ENCODE data around the gene RNF44. TPM values are rescaled to one million over a fixed set of nuclear protein-coding genes. Genes with fewer than 3 reads are reported as not detected.

RNF44 gene
- total and polyA plus RNA-seq, 2 donors (not counting 1 experiment from before 2014, with no cell fraction given), result 1.4 to 2.6 TPM

DNA sequence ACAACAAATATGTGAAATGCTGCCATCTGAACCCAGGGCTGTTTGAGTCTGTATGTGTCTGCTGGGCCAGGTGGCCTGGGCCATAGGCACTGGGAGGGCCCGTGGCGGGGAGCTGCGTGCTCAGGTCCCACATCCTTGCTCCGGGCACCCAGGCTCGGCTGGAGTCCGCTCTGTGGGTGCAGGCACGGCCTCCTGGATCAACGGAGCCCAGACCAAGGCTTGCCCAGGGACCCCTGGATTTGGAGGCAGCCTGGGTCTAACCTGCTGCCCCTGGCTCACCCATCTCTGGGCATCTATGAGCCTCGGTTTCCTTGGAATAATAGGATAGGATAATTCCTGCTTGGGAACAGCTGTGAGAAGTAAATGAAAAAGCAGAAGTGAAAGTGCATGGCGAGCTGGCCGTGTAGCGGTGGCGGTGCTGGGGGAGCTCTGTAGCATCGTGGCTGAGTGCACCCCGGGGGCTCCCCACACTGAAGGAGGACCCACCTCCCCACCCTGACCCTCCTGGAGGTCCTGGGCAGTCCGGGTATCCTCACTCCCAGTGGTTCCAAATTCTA is 13.2 kb upstream of the RNF44 start:
- no peaks in the 10 kb centered on the region for H3K27me3 ChIP-seq (ENCODE audit: control insufficient read depth, insufficient read depth, low read length)
- DNase-seq (ENCODE audit: low read depth in 2 of 2), result no peak
- H3K79me2 ChIP-seq (ENCODE audit: control insufficient read depth, insufficient read depth, low read length), result no peaks in the 10 kb centered on the region
- no peak for TF ChIP-seq EZH2 (IDR thresholded peaks at IDR 0.05; ENCODE audit: low read length, missing control alignments)
- TF ChIP-seq, protein P1, sequence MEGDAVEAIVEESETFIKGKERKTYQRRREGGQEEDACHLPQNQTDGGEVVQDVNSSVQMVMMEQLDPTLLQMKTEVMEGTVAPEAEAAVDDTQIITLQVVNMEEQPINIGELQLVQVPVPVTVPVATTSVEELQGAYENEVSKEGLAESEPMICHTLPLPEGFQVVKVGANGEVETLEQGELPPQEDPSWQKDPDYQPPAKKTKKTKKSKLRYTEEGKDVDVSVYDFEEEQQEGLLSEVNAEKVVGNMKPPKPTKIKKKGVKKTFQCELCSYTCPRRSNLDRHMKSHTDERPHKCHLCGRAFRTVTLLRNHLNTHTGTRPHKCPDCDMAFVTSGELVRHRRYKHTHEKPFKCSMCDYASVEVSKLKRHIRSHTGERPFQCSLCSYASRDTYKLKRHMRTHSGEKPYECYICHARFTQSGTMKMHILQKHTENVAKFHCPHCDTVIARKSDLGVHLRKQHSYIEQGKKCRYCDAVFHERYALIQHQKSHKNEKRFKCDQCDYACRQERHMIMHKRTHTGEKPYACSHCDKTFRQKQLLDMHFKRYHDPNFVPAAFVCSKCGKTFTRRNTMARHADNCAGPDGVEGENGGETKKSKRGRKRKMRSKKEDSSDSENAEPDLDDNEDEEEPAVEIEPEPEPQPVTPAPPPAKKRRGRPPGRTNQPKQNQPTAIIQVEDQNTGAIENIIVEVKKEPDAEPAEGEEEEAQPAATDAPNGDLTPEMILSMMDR (conservative IDR thresholded peaks at IDR 0.05 in 1 of 2, IDR thresholded peaks at IDR 0.05 in 1 of 2; ENCODE audit: low read depth in 1 of 2, low read length in 2 of 2), result no peak
- H3K4me3 ChIP-seq (replicated peaks in 1 of 4; ENCODE audit: control extremely low read depth in 1 of 4, insufficient read depth in 1 of 4, low read depth in 3 of 4, low read length in 4 of 4), result no peak overlapping the region
- H2AFZ ChIP-seq (ENCODE audit: low read length), result no peak overlapping the region
- no peaks in the 10 kb centered on the region for H3K4me1 ChIP-seq (ENCODE audit: control insufficient read depth, extremely low read depth, insufficient read depth, low read length)
- no peak overlapping the region for H3K9ac ChIP-seq (ENCODE audit: insufficient read depth, low read length)
- H3K4me2 ChIP-seq (ENCODE audit: extremely low read depth, insufficient read depth, low read length), result peak overlapping the region; percentile 32
- H4K20me1 ChIP-seq (ENCODE audit: control insufficient read depth, extremely low read depth, insufficient read depth, low read length), result no peaks in the 10 kb centered on the region
- no peaks in the 10 kb centered on the region for H3K9me3 ChIP-seq (ENCODE audit: control insufficient read depth, insufficient read depth, low read depth, low read length)
- H3K27ac ChIP-seq (ENCODE audit: insufficient read depth, low read length), result no peak overlapping the region
- H3K36me3 ChIP-seq (ENCODE audit: control insufficient read depth, insufficient read depth, low read length), result no peaks in the 10 kb centered on the region

DNA sequence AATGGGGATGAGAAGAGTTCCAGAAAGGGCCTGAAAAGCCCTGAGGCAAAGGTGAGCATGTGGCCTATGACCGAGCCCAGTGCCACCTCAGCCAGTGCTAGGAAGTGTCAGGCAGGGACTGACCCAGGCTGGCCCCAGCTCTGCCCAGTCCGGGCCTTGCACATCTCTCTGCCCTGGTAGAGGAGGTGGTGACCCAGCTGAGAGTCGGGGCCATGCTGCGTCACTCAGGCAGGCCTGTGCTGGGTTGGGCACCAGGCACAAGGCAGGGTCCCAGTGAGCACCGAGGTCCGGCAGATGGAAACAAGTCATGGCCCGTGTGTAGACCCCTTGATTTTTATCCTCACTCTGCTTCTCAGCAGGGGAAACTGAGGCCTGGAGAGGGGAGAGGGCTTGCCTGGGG is 12.7 kb upstream of the RNF44 start:
- no peak for DNase-seq (ENCODE audit: low read depth in 2 of 2)
- H3K4me1 ChIP-seq (ENCODE audit: control insufficient read depth, extremely low read depth, insufficient read depth, low read length), result no peaks in the 10 kb centered on the region

DNA sequence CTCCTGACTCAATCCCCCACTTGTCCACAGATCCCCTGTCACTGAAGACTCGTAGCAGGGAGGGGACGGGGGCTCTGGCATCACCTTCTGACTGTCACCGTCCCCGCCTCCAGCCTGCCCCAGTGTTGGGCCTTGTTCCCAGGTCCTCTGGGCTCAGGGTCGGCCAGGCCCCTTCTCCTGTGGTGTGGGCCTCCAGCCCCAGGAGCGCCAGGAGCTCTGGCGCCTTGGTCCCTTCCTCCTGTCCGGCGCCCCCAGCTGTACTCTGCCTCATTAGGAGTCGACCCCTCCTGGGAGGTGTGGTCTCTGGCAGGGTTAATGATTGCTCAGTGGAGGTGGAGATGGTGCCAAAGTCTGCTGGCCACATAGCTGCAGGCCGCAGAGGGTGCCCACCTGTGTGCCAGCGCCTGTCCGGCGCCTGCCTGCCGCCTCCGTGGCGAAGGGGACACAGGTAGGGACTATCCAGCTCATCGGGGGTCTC is 11.8 kb upstream of the RNF44 start, which contains the start of gene CDHR2:
CDHR2 (plus strand) TSS at position 376 of the 478 bp plus-strand sequence. CDS start 16,011 bp downstream, outside the sequence.
- Histone ChIP-seq H4K20me1 (ENCODE audit: control insufficient read depth, extremely low read depth, insufficient read depth, low read length) (no peaks in the 10 kb centered on the region), H3K9me3 (ENCODE audit: control insufficient read depth, insufficient read depth, low read depth, low read length) (no peaks in the 10 kb centered on the region), H3K27me3 (ENCODE audit: control insufficient read depth, insufficient read depth, low read length) (no peaks in the 10 kb centered on the region), H3K4me3 (replicated peaks in 1 of 4; ENCODE audit: control extremely low read depth in 1 of 4, insufficient read depth in 1 of 4, low read depth in 3 of 4, low read length in 4 of 4) (no peak within 1 kb of the TSS), H3K36me3 (ENCODE audit: control insufficient read depth, insufficient read depth, low read length) (no peaks in the 10 kb centered on the region), H3K79me2 (ENCODE audit: control insufficient read depth, insufficient read depth, low read length) (no peaks in the 10 kb centered on the region), H3K27ac (ENCODE audit: insufficient read depth, low read length) (no peak within 1 kb of the TSS), H3K9ac (ENCODE audit: insufficient read depth, low read length) (no peak within 1 kb of the TSS), H3K4me2 (ENCODE audit: extremely low read depth, insufficient read depth, low read length) (no peak within 1 kb of the TSS), H2AFZ (ENCODE audit: low read length) (no peak within 1 kb of the TSS), H3K4me1 (ENCODE audit: control insufficient read depth, extremely low read depth, insufficient read depth, low read length) (peaks cover under 1% of the 10 kb centered on the region)
- TF ChIP-seq, protein P1 (conservative IDR thresholded peaks at IDR 0.05 in 1 of 2, IDR thresholded peaks at IDR 0.05 in 1 of 2; ENCODE audit: low read depth in 1 of 2, low read length in 2 of 2), result no peak
- TF ChIP-seq EZH2 (IDR thresholded peaks at IDR 0.05; ENCODE audit: low read length, missing control alignments), result no peak
- no peak for DNase-seq (ENCODE audit: low read depth in 2 of 2)

More for the DNA sequence above, 12.7 kb upstream of the RNF44 start:
- Histone ChIP-seq H3K4me2 (ENCODE audit: extremely low read depth, insufficient read depth, low read length) (no peak overlapping the region), H2AFZ (ENCODE audit: low read length) (no peak overlapping the region), H3K4me3 (replicated peaks in 1 of 4; ENCODE audit: control extremely low read depth in 1 of 4, insufficient read depth in 1 of 4, low read depth in 3 of 4, low read length in 4 of 4) (no peak overlapping the region), H3K27ac (ENCODE audit: insufficient read depth, low read length) (no peak overlapping the region), H3K9ac (ENCODE audit: insufficient read depth, low read length) (no peak overlapping the region), H3K79me2 (ENCODE audit: control insufficient read depth, insufficient read depth, low read length) (no peaks in the 10 kb centered on the region), H3K36me3 (ENCODE audit: control insufficient read depth, insufficient read depth, low read length) (no peaks in the 10 kb centered on the region), H3K27me3 (ENCODE audit: control insufficient read depth, insufficient read depth, low read length) (no peaks in the 10 kb centered on the region), H4K20me1 (ENCODE audit: control insufficient read depth, extremely low read depth, insufficient read depth, low read length) (no peaks in the 10 kb centered on the region), H3K9me3 (ENCODE audit: control insufficient read depth, insufficient read depth, low read depth, low read length) (no peaks in the 10 kb centered on the region)
- TF ChIP-seq, protein P1 (conservative IDR thresholded peaks at IDR 0.05 in 1 of 2, IDR thresholded peaks at IDR 0.05 in 1 of 2; ENCODE audit: low read depth in 1 of 2, low read length in 2 of 2), result no peak
- no peak for TF ChIP-seq EZH2 (IDR thresholded peaks at IDR 0.05; ENCODE audit: low read length, missing control alignments)

All from fibroblast of lung (primary cell).